Measurements from ENCODE around the gene PXDN. TPM values are rescaled to one million over a fixed set of nuclear protein-coding genes. Genes with fewer than 3 reads are reported as not detected.
"Not testable (repeated sequence)": the region's sequence is repeated elsewhere in the genome, so short reads cannot be mapped to it uniquely, and the experiment has no call there.

The PXDN gene
- total and polyA plus RNA-seq, 2 donors (not counting 1 experiment from before 2014, with no cell fraction given) = 0.21 to 1.4 TPM

- H3K27me3 ChIP-seq (replicated peaks in 1 of 4; ENCODE audit: control extremely low read depth in 1 of 4, control insufficient read depth in 3 of 4, insufficient read depth in 4 of 4, low read length in 3 of 4) = peaks cover 0 to 4% (median 0%) of the 10 kb centered on the region in 4 experiments
Measured at GRCh38 chr2:1716441-1716840, 27.9 kb downstream of the PXDN start.

GRCh38 chr2:1716014-1716305 is 28.4 kb downstream of the PXDN start:
- H3K4me1 ChIP-seq (ENCODE audit: control insufficient read depth in 2 of 2, insufficient read depth in 2 of 2, low read length in 2 of 2); H3K27me3 ChIP-seq (replicated peaks in 1 of 4; ENCODE audit: control extremely low read depth in 1 of 4, control insufficient read depth in 3 of 4, insufficient read depth in 4 of 4, low read length in 3 of 4); H3K27ac ChIP-seq (ENCODE audit: low read length in 2 of 2); H3K79me2 ChIP-seq (ENCODE audit: control insufficient read depth, insufficient read depth, low read length); DNase-seq; H3K9ac ChIP-seq (ENCODE audit: low read length); H3K4me3 ChIP-seq (ENCODE audit: control extremely low read depth in 1 of 5, extremely low read depth in 1 of 5, insufficient read depth in 1 of 5, low read depth in 2 of 5, low read length in 4 of 5); ATAC-seq (ENCODE audit: low read depth); H3K27ac Mint-ChIP-seq; intact Hi-C loops (cut with micrococcal nuclease); H3K4me2 ChIP-seq (replicated peaks; ENCODE audit: low read depth, low read length, poor library complexity, severe bottlenecking); H3K9me3 ChIP-seq (ENCODE audit: control extremely low read depth in 1 of 3, control insufficient read depth in 2 of 3, insufficient read depth in 1 of 3, low read length in 2 of 3); CTCF ChIA-PET; H4K20me1 ChIP-seq (ENCODE audit: control insufficient read depth, insufficient read depth, low read length, poor library complexity, severe bottlenecking); H3K4me1 Mint-ChIP-seq; H3K4me3 Mint-ChIP-seq; H3K36me3 ChIP-seq (replicated peaks in 1 of 2; ENCODE audit: control extremely low read depth in 1 of 2, control insufficient read depth in 1 of 2, extremely low read depth in 1 of 2, insufficient read depth in 2 of 2, low read length in 1 of 2); H3K9me3 Mint-ChIP-seq (ENCODE audit: insufficient read depth); POLR2A ChIA-PET; H2AFZ ChIP-seq (ENCODE audit: insufficient read depth, low read depth, low read length, poor library complexity, severe bottlenecking): not testable (repeated sequence)
- H3K27me3 Mint-ChIP-seq = peaks cover 18% of the 10 kb centered on the region
- 50% methylated on average over 1 of the region's 2 CpGs for WGBS (ENCODE audit: insufficient coverage)

More at GRCh38 chr2:1716441-1716840, 27.9 kb downstream of the PXDN start:
- ChIA-PET CTCF (no interaction called here), POLR2A (no interaction called here)
- peaks cover 0 to 4% (median 0%) of the 10 kb centered on the region in 3 donors for H3K9me3 ChIP-seq (ENCODE audit: control extremely low read depth in 1 of 3, control insufficient read depth in 2 of 3, insufficient read depth in 1 of 3, low read length in 2 of 3)
- no peak overlapping the region for H3K9ac ChIP-seq (ENCODE audit: low read length)
- intact Hi-C loops (cut with micrococcal nuclease) = no loop called here
- TF ChIP-seq EZH2 (IDR thresholded peaks at IDR 0.05; ENCODE audit: borderline replicate concordance, insufficient read depth, low read depth, low read length, poor library complexity, severe bottlenecking) = no peak
- TF ChIP-seq CTCF (IDR thresholded peaks at IDR 0.05) = no peak
- H3K79me2 ChIP-seq (ENCODE audit: control insufficient read depth, insufficient read depth, low read length) = no peaks in the 10 kb centered on the region
- peaks cover 5% of the 10 kb centered on the region for H3K4me1 Mint-ChIP-seq
- no peaks in the 10 kb centered on the region for H3K9me3 Mint-ChIP-seq (ENCODE audit: insufficient read depth)
- H3K27ac ChIP-seq (ENCODE audit: low read length in 2 of 2) = no peak overlapping the region
- WGBS (ENCODE audit: insufficient coverage) = 100% methylated on average over 3 of the region's 9 CpGs
- no peak overlapping the region for H2AFZ ChIP-seq (ENCODE audit: insufficient read depth, low read depth, low read length, poor library complexity, severe bottlenecking)
- no peak for DNase-seq
- H4K20me1 ChIP-seq (ENCODE audit: control insufficient read depth, insufficient read depth, low read length, poor library complexity, severe bottlenecking) = no peaks in the 10 kb centered on the region
- H3K27me3 Mint-ChIP-seq = peaks cover 18% of the 10 kb centered on the region
- no peak overlapping the region for H3K4me3 Mint-ChIP-seq
- no peak for ATAC-seq (ENCODE audit: low read depth)
- no peak overlapping the region for H3K27ac Mint-ChIP-seq
- H3K4me3 ChIP-seq (ENCODE audit: control extremely low read depth in 1 of 5, extremely low read depth in 1 of 5, insufficient read depth in 1 of 5, low read depth in 2 of 5, low read length in 4 of 5) = no peak overlapping the region
- no peak overlapping the region for H3K4me2 ChIP-seq (replicated peaks; ENCODE audit: low read depth, low read length, poor library complexity, severe bottlenecking)
- H3K36me3 ChIP-seq (replicated peaks in 1 of 2; ENCODE audit: control extremely low read depth in 1 of 2, control insufficient read depth in 1 of 2, extremely low read depth in 1 of 2, insufficient read depth in 2 of 2, low read length in 1 of 2) = no peaks in the 10 kb centered on the region
- H3K4me1 ChIP-seq (ENCODE audit: control insufficient read depth in 2 of 2, insufficient read depth in 2 of 2, low read length in 2 of 2) = no peaks in the 10 kb centered on the region
